NCI-H2029 (cell line): ENCODE data around the gene KANSL3.
"Not testable (repeated sequence)": the region's sequence is repeated elsewhere in the genome, so short reads cannot be mapped to it uniquely, and the experiment has no call there.

ENCODE experiments used
- DNase-seq: peaks from one replicate; lab custom pipeline; 2025; lab: John Stamatoyannopoulos, UW

The KANSL3 gene

GRCh38 chr2:96638144-96639121 is at the start of gene KANSL3:
TSS of gene KANSL3 (minus strand) at chr2:96638312. CDS start at chr2:96637135, 1,177 bp downstream.
- DNase-seq = peak; percentile 91

GRCh38 chr2:96687266-96687665 is 49.2 kb upstream of the KANSL3 start:
- DNase-seq = no peak

GRCh38 chr2:96685577-96686459 is 47.7 kb upstream of the KANSL3 start:
- peak; percentile 8 for DNase-seq

- no peak for DNase-seq
These were observed 46.9 kb upstream of the KANSL3 start for GRCh38 chr2:96684883-96685576.

- no peak for DNase-seq
These were observed 46.1 kb upstream of the KANSL3 start for GRCh38 chr2:96683972-96684820.

GRCh38 chr2:96683307-96683706 is 45.2 kb upstream of the KANSL3 start:
- DNase-seq = no peak

GRCh38 chr2:96681540-96681939 is 43.4 kb upstream of the KANSL3 start:
- no peak for DNase-seq

GRCh38 chr2:96680561-96681141 is 42.5 kb upstream of the KANSL3 start:
- no peak for DNase-seq

GRCh38 chr2:96679848-96680247 is 41.7 kb upstream of the KANSL3 start:
- DNase-seq = no peak

- no peak for DNase-seq
These were observed 31.6 kb upstream of the KANSL3 start for GRCh38 chr2:96669539-96670215.

GRCh38 chr2:96668771-96669170 is 30.7 kb upstream of the KANSL3 start:
- no peak for DNase-seq

GRCh38 chr2:96665717-96666116 is 27.6 kb upstream of the KANSL3 start:
- not testable (repeated sequence) for DNase-seq

- DNase-seq = no peak
These were observed 27.0 kb upstream of the KANSL3 start for GRCh38 chr2:96665083-96665569.

- no peak for DNase-seq
These were observed 26.3 kb upstream of the KANSL3 start for GRCh38 chr2:96664366-96664925.

GRCh38 chr2:96663829-96664228 is 25.7 kb upstream of the KANSL3 start:
- peak; percentile 10 for DNase-seq

- no peak for DNase-seq
These were observed 25.1 kb upstream of the KANSL3 start for GRCh38 chr2:96663177-96663576.

- no peak for DNase-seq
These were observed 24.2 kb upstream of the KANSL3 start for GRCh38 chr2:96662360-96662759.

GRCh38 chr2:96661324-96661723 is 23.2 kb upstream of the KANSL3 start:
- no peak for DNase-seq

GRCh38 chr2:96656540-96656939 is 18.4 kb upstream of the KANSL3 start:
- DNase-seq = no peak

GRCh38 chr2:96655526-96655925 is 17.4 kb upstream of the KANSL3 start:
- no peak for DNase-seq
